ENCODE results near the gene MXRA8.
A peak's percentile ranks its signal among the peaks of the same experiment; 100 is the strongest.
"Not testable (repeated sequence)": the region's sequence is repeated elsewhere in the genome, so short reads cannot be mapped to it uniquely, and the experiment has no call there.

The MXRA8 gene

GRCh38 chr1:1319646-1319941 lies 38.8 kb downstream of the MXRA8 start:
- DNase-seq (ENCODE audit: low spot score): no peak

- DNase-seq (ENCODE audit: low spot score): no peak
These were observed 39.3 kb downstream of the MXRA8 start for GRCh38 chr1:1318777-1319645.

GRCh38 chr1:1318131-1318652 lies 40.2 kb downstream of the MXRA8 start:
- no peak for DNase-seq (ENCODE audit: low spot score)

- DNase-seq (ENCODE audit: low spot score): no peak
These were observed 40.9 kb downstream of the MXRA8 start for GRCh38 chr1:1317420-1317819.

- not testable (repeated sequence) for DNase-seq (ENCODE audit: low spot score)
These were observed 42.2 kb downstream of the MXRA8 start for GRCh38 chr1:1316199-1316598.

- no peak for DNase-seq (ENCODE audit: low spot score)
These were observed 42.9 kb downstream of the MXRA8 start for GRCh38 chr1:1315435-1315954.

GRCh38 chr1:1314678-1315335 lies 43.5 kb downstream of the MXRA8 start:
- no peak for DNase-seq (ENCODE audit: low spot score)

- no peak for DNase-seq (ENCODE audit: low spot score)
These were observed 44.1 kb downstream of the MXRA8 start for GRCh38 chr1:1314237-1314586.

GRCh38 chr1:1313500-1314236 lies 44.7 kb downstream of the MXRA8 start:
- DNase-seq (ENCODE audit: low spot score): no peak

- DNase-seq (ENCODE audit: low spot score): no peak
These were observed 45.7 kb downstream of the MXRA8 start for GRCh38 chr1:1312450-1313314.

GRCh38 chr1:1311107-1312104 lies 46.9 kb downstream of the MXRA8 start:
- no peak for DNase-seq (ENCODE audit: low spot score)

- no peak for DNase-seq (ENCODE audit: low spot score)
These were observed 47.8 kb downstream of the MXRA8 start for GRCh38 chr1:1310476-1311053.

GRCh38 chr1:1310109-1310385 lies 48.3 kb downstream of the MXRA8 start:
- no peak for DNase-seq (ENCODE audit: low spot score)

GRCh38 chr1:1309251-1310108 lies 48.9 kb downstream of the MXRA8 start:
- no peak for DNase-seq (ENCODE audit: low spot score)

GRCh38 chr1:1308756-1309250 lies 49.6 kb downstream of the MXRA8 start:
- no peak for DNase-seq (ENCODE audit: low spot score)

GRCh38 chr1:1307923-1308755 lies 50.2 kb downstream of the MXRA8 start, which contains the start of the genes ACAP3 and PUSL1:
Gene ACAP3, minus strand, starts transcription at chr1:1307930. Its CDS starts 115 bp downstream, at chr1:1307815.
Gene PUSL1, plus strand, starts transcription at chr1:1308597. Its CDS starts 47 bp downstream, at chr1:1308644.
- peak; percentile 96 for DNase-seq (ENCODE audit: low spot score)

- no peak for DNase-seq (ENCODE audit: low spot score)
These were observed 51.0 kb downstream of the MXRA8 start for GRCh38 chr1:1307261-1307922.

Measured in HuH-7 (cell line).